ENCODE measurements around the gene KAT8. TPM values are rescaled to one million over a fixed set of nuclear protein-coding genes. Genes with fewer than 3 reads are reported as not detected.

KAT8 gene
- polyA plus RNA-seq, 3 donors: 34.5 to 136 (median 42.0) TPM

- peaks cover 32% of the 10 kb centered on the region for H3K4me1 Mint-ChIP-seq
- Histone ChIP-seq H3K4me2 (replicated peaks; ENCODE audit: extremely low read depth, low read length, poor library complexity, severe bottlenecking) (no peak overlapping the region), H3K9ac (ENCODE audit: insufficient read depth, low read length, poor library complexity, severe bottlenecking) (no peak overlapping the region), H3K9me3 (replicated peaks in 1 of 2; ENCODE audit: control insufficient read depth in 1 of 2, insufficient read depth in 1 of 2, low read length in 2 of 2) (no peaks in the 10 kb centered on the region), H3K36me3 (replicated peaks in 1 of 2; ENCODE audit: control insufficient read depth in 1 of 2, insufficient read depth in 2 of 2, low read length in 2 of 2) (peaks cover 26 to 57% of the 10 kb centered on the region in 2 donors), H3K4me1 (ENCODE audit: control insufficient read depth in 1 of 2, insufficient read depth in 2 of 2, low read length in 2 of 2) (peaks cover 30 to 41% of the 10 kb centered on the region in 2 donors), H3K4me3 (replicated peaks in 1 of 3; ENCODE audit: low read depth in 2 of 3, low read length in 3 of 3) (no peak overlapping the region), H3K79me2 (ENCODE audit: insufficient read depth, low read length) (peaks cover 47% of the 10 kb centered on the region), H3K27me3 (ENCODE audit: control insufficient read depth in 2 of 2, insufficient read depth in 2 of 2, low read length in 2 of 2) (no peaks in the 10 kb centered on the region), H4K20me1 (ENCODE audit: insufficient read depth, low read length) (no peaks in the 10 kb centered on the region), H2AFZ (ENCODE audit: insufficient read depth, low read depth, low read length, poor library complexity, severe bottlenecking) (no peak overlapping the region), H3K27ac (ENCODE audit: low read depth in 1 of 2, low read length in 2 of 2) (peak overlapping the region in 1 of 2 donors; percentile 99)
- no peak overlapping the region for H3K4me3 Mint-ChIP-seq
- peaks cover 0 to 3% (median 0%) of the 10 kb centered on the region in 7 donors for H3K9me3 Mint-ChIP-seq
- over 99% methylated on average over 16 of the region's 16 CpGs for WGBS (ENCODE audit: insufficient coverage)
- no peak for TF ChIP-seq CTCF (IDR thresholded peaks at IDR 0.05)
- H3K36me3 Mint-ChIP-seq: peaks cover 46 to 64% of the 10 kb centered on the region in 2 donors
- DNase-seq: no peak
- H3K27me3 Mint-ChIP-seq (ENCODE audit: low read depth in 3 of 3): peaks cover 0 to 2% (median 0%) of the 10 kb centered on the region in 3 donors
- intact Hi-C loops (cut with micrococcal nuclease): no loop called here
- peak overlapping the region in 6 of 7 donors; percentile 89 to 100 (median 98) for H3K27ac Mint-ChIP-seq
Observed at GRCh38 chr16:31120129-31120528, 2.7 kb downstream of the KAT8 start.

- peaks cover 57 to 75% of the 10 kb centered on the region in 2 donors for H3K36me3 Mint-ChIP-seq
- no peak overlapping the region for H2AFZ ChIP-seq (ENCODE audit: insufficient read depth, low read depth, low read length, poor library complexity, severe bottlenecking)
- H3K27me3 Mint-ChIP-seq (ENCODE audit: low read depth in 3 of 3): peaks cover 0 to 3% (median 0%) of the 10 kb centered on the region in 3 donors
- no peaks in the 10 kb centered on the region for H3K27me3 ChIP-seq (ENCODE audit: control insufficient read depth in 2 of 2, insufficient read depth in 2 of 2, low read length in 2 of 2)
- H3K4me3 Mint-ChIP-seq: no peak overlapping the region
- no peak overlapping the region for H3K4me3 ChIP-seq (replicated peaks in 1 of 3; ENCODE audit: low read depth in 2 of 3, low read length in 3 of 3)
- no peak overlapping the region for H3K4me2 ChIP-seq (replicated peaks; ENCODE audit: extremely low read depth, low read length, poor library complexity, severe bottlenecking)
- H3K9me3 Mint-ChIP-seq: peaks cover 0 to 2% (median 0%) of the 10 kb centered on the region in 7 donors
- intact Hi-C loops (cut with micrococcal nuclease): no loop called here
- peak overlapping the region; percentile 62 to 99 for H3K27ac ChIP-seq (ENCODE audit: low read depth in 1 of 2, low read length in 2 of 2)
- WGBS (ENCODE audit: insufficient coverage): 100% methylated on average over 2 of the region's 3 CpGs
- peaks cover 13% of the 10 kb centered on the region for H3K79me2 ChIP-seq (ENCODE audit: insufficient read depth, low read length)
- peak overlapping the region; percentile 81 to 100 (median 88) for H3K27ac Mint-ChIP-seq
- H3K36me3 ChIP-seq (replicated peaks in 1 of 2; ENCODE audit: control insufficient read depth in 1 of 2, insufficient read depth in 2 of 2, low read length in 2 of 2): peaks cover 22 to 65% of the 10 kb centered on the region in 2 donors
- peaks cover 49 to 52% of the 10 kb centered on the region in 2 donors for H3K4me1 ChIP-seq (ENCODE audit: control insufficient read depth in 1 of 2, insufficient read depth in 2 of 2, low read length in 2 of 2)
- no peaks in the 10 kb centered on the region for H3K9me3 ChIP-seq (replicated peaks in 1 of 2; ENCODE audit: control insufficient read depth in 1 of 2, insufficient read depth in 1 of 2, low read length in 2 of 2)
- no peak overlapping the region for H3K9ac ChIP-seq (ENCODE audit: insufficient read depth, low read length, poor library complexity, severe bottlenecking)
- H3K4me1 Mint-ChIP-seq: peaks cover 55% of the 10 kb centered on the region
- H4K20me1 ChIP-seq (ENCODE audit: insufficient read depth, low read length): no peaks in the 10 kb centered on the region
- no peak for TF ChIP-seq CTCF (IDR thresholded peaks at IDR 0.05)
- DNase-seq: peak in 1 of 3 donors; percentile 5
Observed at GRCh38 chr16:31125844-31126243, 8.4 kb downstream of the KAT8 start.
